Activated CD4-positive, alpha-beta T cell treated with anti-CD3 and anti-CD28 coated beads, Interleukin-2, amount 50 U/mL, for 4 hours (primary cell): ENCODE data around the gene KTI12.
"Not testable (repeated sequence)": the region's sequence is repeated elsewhere in the genome, so short reads cannot be mapped to it uniquely, and the experiment has no call there.

Source experiments
- DNase-seq, 2 experiments: peaks; one replicate each; pipeline ENCODE4 v3.0.0-alpha.2; 2020

The KTI12 gene, protein sequence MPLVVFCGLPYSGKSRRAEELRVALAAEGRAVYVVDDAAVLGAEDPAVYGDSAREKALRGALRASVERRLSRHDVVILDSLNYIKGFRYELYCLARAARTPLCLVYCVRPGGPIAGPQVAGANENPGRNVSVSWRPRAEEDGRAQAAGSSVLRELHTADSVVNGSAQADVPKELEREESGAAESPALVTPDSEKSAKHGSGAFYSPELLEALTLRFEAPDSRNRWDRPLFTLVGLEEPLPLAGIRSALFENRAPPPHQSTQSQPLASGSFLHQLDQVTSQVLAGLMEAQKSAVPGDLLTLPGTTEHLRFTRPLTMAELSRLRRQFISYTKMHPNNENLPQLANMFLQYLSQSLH

GRCh38 chr1:52033190-52034049 is at the start of gene KTI12:
Gene KTI12 (minus strand): TSS chr1:52033810. CDS start chr1:52033761, 49 bp downstream.
- peak; percentile 79 to 82 for DNase-seq

- DNase-seq: no peak
Measured at GRCh38 chr1:52080014-52080415, 46.4 kb upstream of the KTI12 start.

DNA sequence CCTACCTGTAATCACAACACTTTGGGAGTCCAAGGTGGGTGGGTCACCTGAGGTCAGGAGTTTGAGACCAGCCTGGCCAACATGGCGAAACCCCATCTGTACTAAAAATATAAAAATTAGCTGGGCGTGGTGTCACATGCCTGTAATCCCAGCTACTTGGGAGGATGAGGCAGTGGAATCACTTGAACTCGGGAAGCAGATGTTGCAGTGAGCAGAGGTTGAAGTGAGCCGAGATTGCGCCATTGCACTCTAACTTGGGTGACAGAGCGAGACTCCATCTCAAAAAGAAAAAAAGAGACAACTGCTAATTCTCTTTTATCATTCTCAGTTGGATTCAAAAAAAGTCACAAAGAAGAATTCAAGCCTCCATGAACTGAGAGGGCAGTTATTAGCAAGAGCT is 43.7 kb upstream of the KTI12 start:
- not testable (repeated sequence) for DNase-seq

- no peak for DNase-seq
Measured at GRCh38 chr1:52072291-52072690, 38.7 kb upstream of the KTI12 start.

DNA sequence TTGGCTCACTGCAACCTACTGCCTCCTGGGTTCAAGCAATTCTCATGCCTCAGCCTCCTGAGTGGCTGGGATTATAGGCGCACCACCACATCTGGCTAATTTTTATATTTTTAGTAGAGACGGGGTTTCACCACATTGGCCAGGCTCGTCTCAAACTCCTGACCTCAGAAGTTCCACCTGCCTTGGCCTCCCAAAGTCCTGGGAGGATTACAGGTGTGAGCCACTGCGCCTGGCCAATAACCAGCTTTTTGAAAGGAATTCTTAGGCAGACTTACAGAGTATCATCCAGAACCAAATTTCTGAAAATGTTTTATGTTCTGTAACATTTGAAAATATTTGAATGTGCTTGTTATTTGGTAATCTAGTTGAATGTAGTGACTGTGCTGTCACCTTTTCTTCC is 37.1 kb upstream of the KTI12 start:
- DNase-seq: no peak

DNA sequence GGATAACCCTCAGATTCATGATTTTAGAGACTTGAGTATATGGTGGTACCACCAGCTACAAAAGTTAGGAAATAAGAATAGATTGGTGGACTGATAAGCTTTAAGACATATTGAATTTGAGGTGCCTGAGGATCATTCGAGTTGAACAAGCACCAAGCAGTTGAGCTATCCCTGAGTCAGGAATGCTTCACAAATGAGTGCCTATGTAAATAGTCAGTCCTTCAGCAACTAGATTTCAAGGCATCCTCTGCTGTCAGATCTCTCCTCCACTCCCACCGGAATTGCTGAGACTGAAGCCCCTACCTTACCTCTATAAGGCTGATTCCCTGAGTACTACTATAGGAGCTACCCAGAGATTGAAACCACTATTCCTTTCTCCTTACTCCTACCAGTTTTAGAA is 29.6 kb upstream of the KTI12 start:
- no peak for DNase-seq

DNA sequence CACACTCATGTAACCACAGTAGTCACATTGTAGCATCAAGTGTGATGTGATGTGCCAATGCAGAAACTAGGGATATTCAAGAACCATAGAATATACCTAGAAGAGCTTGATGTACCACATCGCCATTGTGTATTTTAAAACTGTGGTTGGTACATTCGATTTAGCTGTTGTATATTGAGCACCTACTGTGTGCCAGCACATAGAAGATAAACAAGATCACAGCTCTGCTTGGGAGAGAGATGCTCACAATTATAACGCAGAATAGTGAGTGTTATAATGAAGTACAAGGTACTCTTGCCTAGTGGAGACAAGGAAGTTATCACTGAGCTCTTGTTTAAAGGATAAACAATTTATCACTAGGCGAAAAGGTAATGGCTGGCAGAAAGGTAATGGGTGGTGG is 27.2 kb upstream of the KTI12 start:
- no peak for DNase-seq

GRCh38 chr1:52059888-52060287 is 26.3 kb upstream of the KTI12 start:
- DNase-seq: no peak

DNA sequence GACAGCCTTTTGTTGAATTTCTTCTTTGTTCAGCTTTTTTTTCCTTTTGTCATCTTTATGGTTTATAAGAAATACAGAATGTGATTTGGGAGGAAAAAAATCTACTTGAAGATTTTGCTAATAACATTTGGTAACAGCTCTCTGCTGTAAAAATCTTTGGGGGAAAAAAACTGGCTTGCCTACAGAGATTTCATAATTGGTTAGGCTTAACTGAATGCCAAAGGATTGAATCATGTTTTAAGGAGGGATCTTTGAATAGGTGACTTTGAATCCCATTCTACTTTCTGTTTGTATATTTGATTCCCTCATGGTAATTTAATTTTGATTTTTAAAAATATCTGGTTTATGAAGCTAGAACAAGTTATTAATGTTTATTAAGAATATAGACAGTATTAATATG is 25.7 kb upstream of the KTI12 start:
- no peak for DNase-seq

GRCh38 chr1:52057876-52058415 is 24.3 kb upstream of the KTI12 start:
- DNase-seq: no peak

DNA sequence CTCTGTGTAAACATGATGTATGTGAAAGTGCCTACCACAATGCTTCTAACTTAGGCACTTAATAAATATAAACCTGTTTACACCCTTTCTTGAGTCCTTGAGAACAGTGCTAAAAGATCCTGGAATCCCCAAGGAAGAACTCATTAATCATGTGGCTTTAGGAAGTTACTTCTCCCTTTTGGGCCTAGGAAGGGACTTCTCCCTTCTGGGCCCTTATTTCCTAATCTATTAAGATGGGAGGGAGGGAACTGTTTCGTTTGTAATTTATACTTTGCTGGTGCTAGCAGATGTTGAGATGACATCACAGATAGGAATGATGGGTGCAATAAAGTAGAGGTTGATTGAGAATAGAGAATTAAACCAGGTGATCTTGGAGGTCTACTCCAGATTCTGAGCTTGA is 23.6 kb upstream of the KTI12 start:
- DNase-seq: no peak

GRCh38 chr1:52056937-52057231 is 23.3 kb upstream of the KTI12 start:
- DNase-seq: no peak

GRCh38 chr1:52056163-52056936 is 22.7 kb upstream of the KTI12 start, which contains the start of gene BTF3L4:
Gene BTF3L4 (plus strand): TSS chr1:52056295. CDS start chr1:52059848, 3,553 bp downstream.
- peak; percentile 92 for DNase-seq

DNA sequence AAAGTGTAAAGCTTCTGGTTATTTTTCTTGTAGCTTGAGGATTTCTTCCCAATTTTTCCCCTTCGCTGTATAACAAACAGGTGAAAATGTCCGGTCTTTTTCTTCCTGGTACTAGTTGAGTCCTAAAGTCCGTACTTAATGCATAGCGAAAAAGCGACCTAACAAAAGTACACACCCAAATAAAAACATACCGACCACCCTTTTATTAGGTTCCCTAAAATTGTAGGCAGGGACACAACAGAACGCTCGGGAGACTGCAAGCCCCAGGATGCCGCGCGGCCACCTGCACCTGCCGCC is 22.2 kb upstream of the KTI12 start:
- DNase-seq: no peak

DNA sequence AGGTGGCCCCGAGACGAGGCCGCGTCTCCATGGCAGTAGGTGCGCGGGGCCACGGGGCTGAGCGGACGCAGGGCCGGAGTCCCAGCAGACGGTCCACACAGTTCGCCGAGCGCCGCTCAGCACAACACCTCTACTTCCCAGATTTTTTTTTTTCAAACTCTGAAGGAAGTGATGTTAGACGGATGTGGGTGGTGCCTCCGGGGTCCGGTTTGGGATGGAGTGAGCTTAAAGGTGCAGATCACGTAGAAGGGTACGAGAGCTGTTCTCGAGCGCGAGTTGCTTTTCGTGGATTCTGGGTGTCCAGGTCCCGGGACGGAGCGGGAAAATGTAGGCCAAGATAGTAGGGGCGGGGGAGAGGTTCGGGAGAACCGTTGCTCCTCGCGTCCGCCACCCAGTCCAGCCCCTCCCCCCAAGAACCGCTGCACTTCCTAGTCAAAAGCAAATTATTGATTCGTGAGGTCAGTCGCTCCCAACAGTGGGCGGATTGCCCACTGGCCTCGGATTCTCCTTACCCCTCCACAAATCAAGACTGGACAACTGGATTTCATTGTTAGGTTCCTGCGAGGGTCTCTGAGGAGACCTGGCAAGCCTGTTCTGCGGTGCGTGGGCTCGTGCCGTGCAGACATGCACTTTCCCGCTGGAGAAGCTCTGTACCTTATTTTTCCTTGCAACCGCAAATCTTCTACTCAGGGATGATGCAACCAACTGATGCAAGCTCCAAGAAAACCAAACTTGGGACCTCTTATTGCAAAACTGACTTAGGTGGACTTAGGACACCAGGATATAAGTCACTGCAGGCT is 21.7 kb upstream of the KTI12 start, which contains the start of gene TXNDC12:
Gene TXNDC12 (minus strand): TSS at position 126 of the 800 bp plus-strand sequence. CDS start 95 bp downstream, at position 31.
- peak; percentile 46 to 48 for DNase-seq

DNA sequence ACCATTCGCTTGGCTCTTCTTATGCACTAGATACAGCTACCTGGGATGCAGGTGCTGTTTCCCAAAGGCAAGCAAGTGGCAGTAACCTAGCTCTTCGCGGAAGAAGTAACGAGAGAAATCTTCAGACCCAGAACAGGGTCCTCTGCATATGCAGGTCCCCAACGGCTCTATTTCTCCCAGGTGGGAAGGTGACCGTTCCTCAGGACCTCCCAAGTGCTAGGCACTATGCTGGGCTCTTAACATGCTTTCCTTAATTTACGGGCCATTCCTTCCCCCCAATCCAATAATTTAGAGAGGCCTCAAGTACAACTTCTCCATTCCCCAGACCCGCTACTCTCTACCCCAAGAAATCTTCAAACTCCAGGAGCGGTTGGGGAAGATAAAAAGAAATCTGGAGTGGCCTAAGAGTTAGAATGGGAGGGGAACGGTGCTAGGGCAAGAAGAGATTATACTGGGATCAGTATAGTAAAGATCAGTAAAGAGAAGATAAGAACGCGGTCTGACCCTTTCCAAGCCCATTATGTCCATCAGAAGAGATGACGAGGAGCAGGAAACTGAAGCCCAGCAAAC is 21.0 kb upstream of the KTI12 start:
- no peak for DNase-seq

GRCh38 chr1:52053862-52054261 is 20.3 kb upstream of the KTI12 start:
- DNase-seq: no peak

GRCh38 chr1:52049337-52049736 is 15.7 kb upstream of the KTI12 start:
- DNase-seq: not testable (repeated sequence)

GRCh38 chr1:52045666-52046195 is 12.1 kb upstream of the KTI12 start:
- DNase-seq: not testable (repeated sequence)

DNA sequence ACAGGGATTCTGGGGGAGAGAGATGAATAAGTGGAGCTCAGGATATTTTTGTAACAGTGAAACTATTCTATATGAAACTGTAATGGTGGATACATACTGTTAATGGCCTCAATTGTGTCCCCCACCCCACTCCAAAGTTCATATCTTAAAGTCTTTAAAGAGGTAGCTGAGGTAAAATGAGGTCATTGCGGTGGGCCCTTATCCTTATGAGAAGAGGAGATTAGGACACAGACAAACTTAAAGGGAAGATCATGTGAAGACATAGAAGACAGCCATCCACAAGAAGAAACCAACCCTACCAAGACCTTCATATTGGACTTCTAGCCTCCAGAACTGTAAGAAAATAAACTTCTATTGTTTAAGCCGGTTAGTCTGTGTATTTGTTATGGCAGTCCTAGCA is 11.6 kb upstream of the KTI12 start:
- no peak for DNase-seq

DNA sequence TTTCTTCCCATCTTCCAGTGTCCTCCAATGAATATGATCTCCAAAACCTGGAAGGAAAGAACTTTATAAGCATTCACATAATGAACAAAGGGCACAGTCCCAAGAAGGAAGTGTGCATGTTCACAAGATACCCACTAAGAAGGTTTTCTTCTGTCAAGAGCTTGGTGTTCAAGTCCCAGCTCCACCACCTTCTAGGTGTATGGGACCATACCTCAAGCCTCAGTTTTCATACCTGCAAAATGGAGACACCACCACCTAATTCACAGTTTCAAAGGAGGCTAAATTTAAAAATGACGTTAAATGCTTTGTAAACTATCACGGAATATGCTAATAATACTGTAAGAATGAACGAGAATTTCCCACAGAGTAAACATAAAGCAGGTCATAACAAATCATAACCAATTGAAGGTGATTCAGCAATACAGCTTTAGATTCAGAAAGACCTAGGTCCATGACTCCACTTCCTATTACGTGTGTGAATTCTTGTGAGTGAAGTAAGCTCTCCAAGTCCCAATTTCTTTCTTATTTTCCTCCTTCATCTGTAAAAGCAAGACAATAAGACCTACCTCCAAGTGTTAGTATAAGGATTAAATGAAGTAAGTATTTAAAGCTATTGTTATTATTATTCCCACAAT is 8.1 kb upstream of the KTI12 start:
- DNase-seq: no peak
